Activated CD4-positive, alpha-beta memory T cell treated with anti-CD3 and anti-CD28 coated beads for 36 hours (primary cell): ENCODE measurements around the gene RAD51B. TPM values are rescaled to one million over a fixed set of nuclear protein-coding genes. Genes with fewer than 3 reads are reported as not detected.

Experiments
- CTCF ChIA-PET: fragments of 350-600 bp; sonication (Branson Sonifier 250); formaldehyde crosslinking; loops from one replicate; lab custom pipeline; 2021; ENCODE audit warnings: antibody characterized with exemption, inconsistent platforms; lab: Charles Lee
- POLR2A ChIA-PET: fragments of 350-600 bp; sonication (Branson Sonifier 250); formaldehyde crosslinking; loops from one replicate; lab custom pipeline; 2021; ENCODE audit warnings: antibody characterized with exemption; lab: Charles Lee
- DNase-seq: peaks from one replicate; pipeline ENCODE4 v3.0.0-alpha.2; 2020
- H3K27ac Mint-ChIP-seq: one replicate; pipeline ENCODE4 v1.8.0; 2021; ENCODE audit warnings: mixed read lengths
- H3K27me3 Mint-ChIP-seq: one replicate; pipeline ENCODE4 v1.8.0; 2021; ENCODE audit warnings: mixed read lengths
- H3K36me3 Mint-ChIP-seq: one replicate; pipeline ENCODE4 v1.8.0; 2021; ENCODE audit warnings: mixed read lengths
- H3K4me1 Mint-ChIP-seq: one replicate; pipeline ENCODE4 v1.8.0; 2021; ENCODE audit warnings: low read depth, mixed read lengths
- H3K4me3 Mint-ChIP-seq: one replicate; pipeline ENCODE4 v1.8.0; 2021; ENCODE audit warnings: mild to moderate bottlenecking, mixed read lengths
- H3K9me3 Mint-ChIP-seq: one replicate; pipeline ENCODE4 v1.8.0; 2021; ENCODE audit warnings: mixed read lengths
- intact Hi-C: fragments of 100-400 bp; cut with micrococcal nuclease; formaldehyde crosslinking; loops from one replicate; pipeline ENCODE4 v1.15.1; 2023
- total RNA-seq, 2 experiments: library from RNA; stranded (reverse); gene quantifications; one replicate each; pipeline ENCODE4 v1.2.3, GENCODE V29; 2021

The RAD51B gene
- total RNA-seq, 2 experiments from 2014 or later: 32.3 to 34.3 TPM

- H3K9me3 Mint-ChIP-seq: no peaks in the 10 kb centered on the region
- no peak for DNase-seq
- POLR2A ChIA-PET: interaction anchor here (1.0 to 3.5 kb wide), 4 partner anchors 21 to 131 kb away, joined by 3 to 26 read pairs (median 6); partner anchors contain the start of gene ZFP36L1
- peaks cover 47% of the 10 kb centered on the region for H3K4me1 Mint-ChIP-seq
- intact Hi-C loops: no loop called here
- no peak overlapping the region for H3K4me3 Mint-ChIP-seq
- H3K36me3 Mint-ChIP-seq: no peaks in the 10 kb centered on the region
- no peak overlapping the region for H3K27ac Mint-ChIP-seq
- CTCF ChIA-PET: interaction anchor here (2.6 to 3.4 kb wide), 3 partner anchors 115 to 151 kb away, joined by 7 to 23 read pairs (median 8); no protein-coding TSS in a partner anchor
- H3K27me3 Mint-ChIP-seq: no peaks in the 10 kb centered on the region
These were observed 845.6 kb downstream of the RAD51B start for GRCh38 chr14:68665131-68665530.

GRCh38 chr14:68665792-68666204 is 846.2 kb downstream of the RAD51B start:
- Mint-ChIP-seq H3K9me3 (no peaks in the 10 kb centered on the region), H3K36me3 (no peaks in the 10 kb centered on the region), H3K4me1 (peaks cover 47% of the 10 kb centered on the region), H3K27me3 (no peaks in the 10 kb centered on the region), H3K4me3 (no peak overlapping the region), H3K27ac (no peak overlapping the region)
- intact Hi-C loops: no loop called here
- ChIA-PET POLR2A (interaction anchor here (1.0 to 2.6 kb wide), 2 partner anchors 20 to 128 kb away, joined by 3 to 8 read pairs; partner anchors contain the start of gene ZFP36L1), CTCF (interaction anchor here (2.8 to 3.4 kb wide), 2 partner anchors 124 to 150 kb away, joined by 7 to 23 read pairs; no protein-coding TSS in a partner anchor)
- no peak for DNase-seq

- Mint-ChIP-seq H3K4me1 (peaks cover 47% of the 10 kb centered on the region), H3K4me3 (no peak overlapping the region), H3K27ac (no peak overlapping the region), H3K9me3 (no peaks in the 10 kb centered on the region), H3K36me3 (no peaks in the 10 kb centered on the region), H3K27me3 (no peaks in the 10 kb centered on the region)
- CTCF ChIA-PET: interaction anchor here (2.8 kb wide), 1 partner anchor 123 kb away, joined by 7 read pairs; no protein-coding TSS in a partner anchor
- POLR2A ChIA-PET: interaction anchor here (1.0 kb wide), 1 partner anchor 19 kb away, joined by 3 read pairs; no protein-coding TSS in a partner anchor
- DNase-seq: no peak
- intact Hi-C loops: no loop called here
These were observed 846.7 kb downstream of the RAD51B start for GRCh38 chr14:68666236-68666635.

GRCh38 chr14:68666899-68667298 is 847.3 kb downstream of the RAD51B start:
- intact Hi-C loops: no loop called here
- Mint-ChIP-seq H3K9me3 (no peaks in the 10 kb centered on the region), H3K36me3 (no peaks in the 10 kb centered on the region), H3K4me1 (peaks cover 44% of the 10 kb centered on the region), H3K27me3 (no peaks in the 10 kb centered on the region), H3K4me3 (no peak overlapping the region), H3K27ac (no peak overlapping the region)
- POLR2A ChIA-PET: no interaction called here
- no peak for DNase-seq
- CTCF ChIA-PET: interaction anchor here (2.8 kb wide), 1 partner anchor 123 kb away, joined by 7 read pairs; no protein-coding TSS in a partner anchor

- DNase-seq: no peak
- Mint-ChIP-seq H3K27me3 (no peaks in the 10 kb centered on the region), H3K4me1 (peaks cover 40% of the 10 kb centered on the region), H3K4me3 (no peak overlapping the region), H3K36me3 (no peaks in the 10 kb centered on the region), H3K9me3 (no peaks in the 10 kb centered on the region), H3K27ac (no peak overlapping the region)
- intact Hi-C loops: no loop called here
- ChIA-PET CTCF (interaction anchor here (2.8 kb wide), 1 partner anchor 122 kb away, joined by 7 read pairs; no protein-coding TSS in a partner anchor), POLR2A (no interaction called here)
These were observed 847.8 kb downstream of the RAD51B start for GRCh38 chr14:68667313-68667791.

- H3K36me3 Mint-ChIP-seq: no peaks in the 10 kb centered on the region
- no peak for DNase-seq
- H3K27me3 Mint-ChIP-seq: no peaks in the 10 kb centered on the region
- POLR2A ChIA-PET: no interaction called here
- intact Hi-C loops: no loop called here
- H3K27ac Mint-ChIP-seq: no peak overlapping the region
- peaks cover 35% of the 10 kb centered on the region for H3K4me1 Mint-ChIP-seq
- H3K9me3 Mint-ChIP-seq: no peaks in the 10 kb centered on the region
- no peak overlapping the region for H3K4me3 Mint-ChIP-seq
- CTCF ChIA-PET: no interaction called here
These were observed 848.4 kb downstream of the RAD51B start for GRCh38 chr14:68668028-68668427.

- intact Hi-C loops: no loop called here
- DNase-seq: no peak
- Mint-ChIP-seq H3K27ac (no peak overlapping the region), H3K27me3 (no peaks in the 10 kb centered on the region), H3K36me3 (no peaks in the 10 kb centered on the region), H3K4me3 (no peak overlapping the region), H3K4me1 (peaks cover 30% of the 10 kb centered on the region), H3K9me3 (no peaks in the 10 kb centered on the region)
- ChIA-PET CTCF (no interaction called here), POLR2A (no interaction called here)
These were observed 849.0 kb downstream of the RAD51B start for GRCh38 chr14:68668531-68668930.

- CTCF ChIA-PET: no interaction called here
- no peaks in the 10 kb centered on the region for H3K9me3 Mint-ChIP-seq
- intact Hi-C loops: no loop called here
These were observed 849.5 kb downstream of the RAD51B start for GRCh38 chr14:68669111-68669511.

GRCh38 chr14:68669603-68670358 is 850.2 kb downstream of the RAD51B start:
- POLR2A ChIA-PET: interaction anchor here (0.7 kb wide), 1 partner anchor 145 kb away, joined by 3 read pairs; no protein-coding TSS in a partner anchor
- H3K36me3 Mint-ChIP-seq: no peaks in the 10 kb centered on the region
- H3K4me1 Mint-ChIP-seq: peaks cover 17% of the 10 kb centered on the region
- no peaks in the 10 kb centered on the region for H3K27me3 Mint-ChIP-seq
- intact Hi-C loops: no loop called here
- CTCF ChIA-PET: no interaction called here
- H3K4me3 Mint-ChIP-seq: no peak overlapping the region
- H3K9me3 Mint-ChIP-seq: no peaks in the 10 kb centered on the region
- no peak for DNase-seq
- H3K27ac Mint-ChIP-seq: no peak overlapping the region

More at GRCh38 chr14:68669111-68669511, 849.5 kb downstream of the RAD51B start:
- H3K36me3 Mint-ChIP-seq: no peaks in the 10 kb centered on the region
- no peak overlapping the region for H3K4me3 Mint-ChIP-seq
- no peaks in the 10 kb centered on the region for H3K27me3 Mint-ChIP-seq
- POLR2A ChIA-PET: no interaction called here
- peaks cover 24% of the 10 kb centered on the region for H3K4me1 Mint-ChIP-seq
- no peak overlapping the region for H3K27ac Mint-ChIP-seq
- DNase-seq: no peak

- Mint-ChIP-seq H3K4me3 (no peak overlapping the region), H3K9me3 (no peaks in the 10 kb centered on the region), H3K4me1 (peaks cover 13% of the 10 kb centered on the region), H3K36me3 (no peaks in the 10 kb centered on the region), H3K27me3 (no peaks in the 10 kb centered on the region), H3K27ac (no peak overlapping the region)
- no peak for DNase-seq
- CTCF ChIA-PET: no interaction called here
- POLR2A ChIA-PET: no interaction called here
- intact Hi-C loops: no loop called here
These were observed 850.8 kb downstream of the RAD51B start for GRCh38 chr14:68670359-68670715.

- Mint-ChIP-seq H3K27ac (no peak overlapping the region), H3K4me3 (no peak overlapping the region), H3K27me3 (no peaks in the 10 kb centered on the region), H3K9me3 (no peaks in the 10 kb centered on the region), H3K36me3 (no peaks in the 10 kb centered on the region), H3K4me1 (peaks cover under 1% of the 10 kb centered on the region)
- DNase-seq: no peak
- intact Hi-C loops: no loop called here
- ChIA-PET CTCF (no interaction called here), POLR2A (no interaction called here)
These were observed 852.3 kb downstream of the RAD51B start for GRCh38 chr14:68671909-68672308.

GRCh38 chr14:68672609-68673285 is 853.2 kb downstream of the RAD51B start:
- POLR2A ChIA-PET: no interaction called here
- no peaks in the 10 kb centered on the region for H3K27me3 Mint-ChIP-seq
- intact Hi-C loops: no loop called here
- no peaks in the 10 kb centered on the region for H3K9me3 Mint-ChIP-seq
- H3K4me3 Mint-ChIP-seq: no peak overlapping the region
- no peak for DNase-seq
- CTCF ChIA-PET: no interaction called here
- no peak overlapping the region for H3K27ac Mint-ChIP-seq
- no peaks in the 10 kb centered on the region for H3K4me1 Mint-ChIP-seq
- H3K36me3 Mint-ChIP-seq: no peaks in the 10 kb centered on the region
